Pancreas (tissue), 10 donors: ENCODE results near the gene VCY1B. TPM values are rescaled to one million over a fixed set of nuclear protein-coding genes. Genes with fewer than 3 reads are reported as not detected.
"Not testable (repeated sequence)": the region's sequence is repeated elsewhere in the genome, so short reads cannot be mapped to it uniquely, and the experiment has no call there.

Experiments used
- ATAC-seq, 4 donors: fragments of 200-7000 bp; cut with Tn5 transposase; one replicate each; pipeline versions ENCODE4 v1.8.0 to v1.9.1; 2020; ENCODE audit warnings: mild to moderate bottlenecking in 4 of 4, moderate library complexity in 4 of 4
- DNase-seq, 6 donors: peaks; one replicate each; pipeline ENCODE4 v3.0.0-alpha.2; 2020
- FAIRE-seq: peaks from 2 replicates; lab custom pipeline; 2012; peaks lifted over from hg19 to GRCh38; lab: Jason Lieb, UNC
- H3K27ac ChIP-seq, 4 donors: fragments of 200-600 bp; sonication (generic); 1 replicate in 3 of 4; 2 replicates in 1 of 4; pipeline versions ENCODE4 v1.5.0 to v1.8.0; 2020
- H3K27me3 ChIP-seq, 4 donors: fragments of 200-600 bp; one replicate each; pipeline ENCODE4 v1.8.0; 2021
- H3K36me3 ChIP-seq, 3 donors: fragments of 200-600 bp; sonication (generic) in 1 of 3; one replicate each; pipeline versions ENCODE4 v1.5.0 to v1.8.0; 2020 to 2021
- H3K4me1 ChIP-seq, 3 donors: fragments of 200-600 bp; one replicate each; pipeline ENCODE4 v1.8.0; 2021
- H3K4me3 ChIP-seq, 4 donors: fragments of 200-600 bp; sonication (generic) in 2 of 4; one replicate each; pipeline versions ENCODE4 v1.5.0 to v1.8.0; 2020 to 2021
- H3K9me3 ChIP-seq, 4 donors: fragments of 200-600 bp; one replicate each; pipeline ENCODE4 v1.8.0; 2021
- WGBS, 2 donors: extraction: QIAGEN DNeasy Blood & Tissue Kit; methylation state at CpG; one replicate each; pipeline ENCODE4 v1.1.7; 2013; 5-methylcytosine and 5-hydroxymethylcytosine counted together
- intact Hi-C, 3 donors: fragments of 100-400 bp; cut with DNase I; formaldehyde crosslinking; loops; one replicate each; pipeline versions ENCODE4 v1.11.1 to v1.14.2; 2022
- polyA plus RNA-seq, 2 donors: library from polyadenylated mRNA; stranded (reverse); fragments of 200-250 nt; gene quantifications; one replicate each; pipeline ENCODE4 v1.2.3, GENCODE V29; 2013
- total RNA-seq, 6 donors: library from RNA; stranded (reverse); fragmentation: NEBNext Ultra II Directional in 4 of 6; extraction: Animal tissue kit (Norgen Biotek cat#: 25700) in 4 of 6; gene quantifications; one replicate each; pipeline versions ENCODE4 v1.2.1 to v1.2.4, GENCODE V29; 2021 to 2023
- TF ChIP-seq, protein P1 (sequence below), 4 donors: fragments of 200-600 bp; sonication (generic) in 3 of 4; IDR thresholded peaks; one replicate each; pipeline versions ENCODE4 v1.5.0 to v1.8.0; 2021; ENCODE audit warnings: antibody characterized with exemption in 4 of 4
- donor health status: healthy with polysubstance abuse.
- donor health status: DM: no; HTN: no; CAD: no; lungs with moderate emphysema.
- donor health status: DM: no; HTN: no; CAD: no.
- donor health status: control.
- donor health status: control.
- donor health status: Bipolar disorder and iron deficiency.
- donor health status: DM: yes; HTN: yes; CAD: no.
- donor health status: DM: no; HTN: no; CAD: no.
- donor health status: DM: no; HTN: no; CAD: no.
- donor health status: DM: yes; HTN: yes; CAD: no.

VCY1B gene
- total RNA-seq (not detected), polyA plus RNA-seq (not detected)

DNA sequence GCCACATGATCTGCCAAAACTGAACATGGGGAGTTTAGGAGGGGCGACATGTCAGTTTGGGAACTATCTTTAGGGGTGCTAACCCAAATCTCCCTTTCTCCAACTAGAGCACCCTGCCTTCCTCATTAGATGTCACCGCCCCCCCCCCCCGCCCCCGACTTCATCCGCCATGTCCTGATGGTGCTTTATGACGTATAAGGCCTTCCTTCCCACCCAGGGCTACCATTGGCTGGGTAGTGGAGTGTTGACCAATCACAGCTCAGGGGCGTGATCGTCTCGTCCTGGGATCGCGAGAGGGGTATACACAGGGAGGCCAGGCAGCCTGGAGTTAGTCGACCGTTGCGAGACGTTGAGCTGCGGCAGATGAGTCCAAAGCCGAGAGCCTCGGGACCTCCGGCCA lies at the start of gene VCY1B:
Gene VCY1B, plus strand, starts transcription at position 301 of the 400 bp plus-strand sequence. Its CDS starts 63 bp downstream, at position 364.
- no CpG with 5 or more reads among the region's 19 CpGs for WGBS, 2 donors
- intact Hi-C loops, H3K4me3 ChIP-seq, H3K4me1 ChIP-seq, FAIRE-seq, ATAC-seq, H3K36me3 ChIP-seq, DNase-seq, H3K9me3 ChIP-seq, H3K27me3 ChIP-seq, H3K27ac ChIP-seq: not testable (repeated sequence)

DNA sequence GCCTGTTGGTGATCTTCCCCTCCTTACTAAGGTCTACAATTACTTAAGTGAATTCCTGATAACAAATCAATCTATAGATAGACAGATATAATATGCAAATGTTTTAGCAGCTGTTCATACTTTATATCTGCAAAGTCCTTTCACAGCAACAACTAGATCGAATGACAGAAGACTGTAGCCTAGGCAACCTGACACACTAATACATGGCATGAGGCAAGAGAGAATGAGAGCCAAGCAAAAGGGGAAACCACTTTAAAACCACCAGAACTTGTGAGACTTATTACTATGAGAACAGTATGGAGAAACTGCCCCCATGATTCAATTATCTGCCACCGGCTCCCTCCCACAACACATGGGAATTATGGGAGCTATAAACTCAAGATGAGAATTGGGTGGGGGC lies 44.1 kb upstream of the VCY1B start:
- FAIRE-seq, H3K4me3 ChIP-seq, H3K27me3 ChIP-seq, intact Hi-C loops, H3K9me3 ChIP-seq, ATAC-seq, H3K27ac ChIP-seq, H3K4me1 ChIP-seq, DNase-seq, H3K36me3 ChIP-seq: not testable (repeated sequence)
- no CpG with 5 or more reads among the region's 2 CpGs for WGBS, 2 donors

DNA sequence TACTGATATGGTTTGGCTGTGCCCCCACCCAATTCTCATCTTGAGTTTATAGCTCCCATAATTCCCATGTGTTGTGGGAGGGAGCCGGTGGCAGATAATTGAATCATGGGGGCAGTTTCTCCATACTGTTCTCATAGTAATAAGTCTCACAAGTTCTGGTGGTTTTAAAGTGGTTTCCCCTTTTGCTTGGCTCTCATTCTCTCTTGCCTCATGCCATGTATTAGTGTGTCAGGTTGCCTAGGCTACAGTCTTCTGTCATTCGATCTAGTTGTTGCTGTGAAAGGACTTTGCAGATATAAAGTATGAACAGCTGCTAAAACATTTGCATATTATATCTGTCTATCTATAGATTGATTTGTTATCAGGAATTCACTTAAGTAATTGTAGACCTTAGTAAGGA lies 25.6 kb upstream of the VCY1B start:
- DNase-seq, ATAC-seq, H3K27ac ChIP-seq, FAIRE-seq, H3K36me3 ChIP-seq, H3K9me3 ChIP-seq, H3K4me1 ChIP-seq, H3K27me3 ChIP-seq, intact Hi-C loops, H3K4me3 ChIP-seq: not testable (repeated sequence)
- WGBS, 2 donors = no CpG with 5 or more reads among the region's 2 CpGs

DNA sequence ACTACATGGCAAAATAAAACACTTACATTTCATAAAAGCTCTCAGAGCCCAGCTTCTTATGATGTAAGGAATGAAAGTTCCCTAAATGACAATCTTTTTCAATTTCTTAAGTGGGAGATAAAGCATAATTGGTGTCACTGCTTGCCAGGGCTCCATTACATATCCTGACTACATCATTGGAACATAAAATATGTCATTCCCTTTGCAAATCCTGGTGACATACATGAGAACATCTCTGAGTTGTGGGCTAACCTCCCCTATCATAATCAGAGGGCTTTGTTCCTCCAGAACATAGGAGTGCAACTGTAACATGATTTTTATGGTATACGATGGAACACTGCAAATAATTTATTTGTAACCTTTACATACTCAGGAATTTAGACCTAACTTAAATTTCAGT lies 29.9 kb downstream of the VCY1B start:
- ATAC-seq = no peak
- WGBS, 2 donors = 98% methylated on average over 1 of the region's 1 CpG; no CpG with 5 or more reads in 1 of the 2 donors
- no peak for FAIRE-seq

More for the DNA sequence above, 29.9 kb downstream of the VCY1B start:
- TF ChIP-seq, protein P1, sequence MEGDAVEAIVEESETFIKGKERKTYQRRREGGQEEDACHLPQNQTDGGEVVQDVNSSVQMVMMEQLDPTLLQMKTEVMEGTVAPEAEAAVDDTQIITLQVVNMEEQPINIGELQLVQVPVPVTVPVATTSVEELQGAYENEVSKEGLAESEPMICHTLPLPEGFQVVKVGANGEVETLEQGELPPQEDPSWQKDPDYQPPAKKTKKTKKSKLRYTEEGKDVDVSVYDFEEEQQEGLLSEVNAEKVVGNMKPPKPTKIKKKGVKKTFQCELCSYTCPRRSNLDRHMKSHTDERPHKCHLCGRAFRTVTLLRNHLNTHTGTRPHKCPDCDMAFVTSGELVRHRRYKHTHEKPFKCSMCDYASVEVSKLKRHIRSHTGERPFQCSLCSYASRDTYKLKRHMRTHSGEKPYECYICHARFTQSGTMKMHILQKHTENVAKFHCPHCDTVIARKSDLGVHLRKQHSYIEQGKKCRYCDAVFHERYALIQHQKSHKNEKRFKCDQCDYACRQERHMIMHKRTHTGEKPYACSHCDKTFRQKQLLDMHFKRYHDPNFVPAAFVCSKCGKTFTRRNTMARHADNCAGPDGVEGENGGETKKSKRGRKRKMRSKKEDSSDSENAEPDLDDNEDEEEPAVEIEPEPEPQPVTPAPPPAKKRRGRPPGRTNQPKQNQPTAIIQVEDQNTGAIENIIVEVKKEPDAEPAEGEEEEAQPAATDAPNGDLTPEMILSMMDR (IDR thresholded peaks at IDR 0.05) = no peak
- H3K9me3 ChIP-seq = no peaks in the 10 kb centered on the region
- H3K4me1 ChIP-seq = no peaks in the 10 kb centered on the region
- intact Hi-C loops = no loop called here
- no peak for DNase-seq
- no peak overlapping the region for H3K27ac ChIP-seq
- no peaks in the 10 kb centered on the region for H3K27me3 ChIP-seq
- H3K36me3 ChIP-seq = no peaks in the 10 kb centered on the region
- H3K4me3 ChIP-seq = no peak overlapping the region

Other genes with a start within 250 kb of the VCY1B start
- not detected for gene VCY, start 69.8 kb upstream of the VCY1B start, total RNA-seq
- not detected for gene VCY, start 69.8 kb upstream of the VCY1B start, polyA plus RNA-seq